ENCODE results near the gene CGB7.

The CGB7 gene

GRCh38 chr19:49057636-49058234 lies at the start of gene CGB7:
CGB7 (minus strand) TSS chr19:49057749; CDS start chr19:49055375, 2,374 bp downstream.
- peak; percentile 69 for DNase-seq

GRCh38 chr19:49106648-49107135 lies 49.1 kb upstream of the CGB7 start:
- DNase-seq: peak; percentile 75

GRCh38 chr19:49104229-49104864 lies 46.8 kb upstream of the CGB7 start:
- DNase-seq: no peak

- DNase-seq: no peak
Measured at GRCh38 chr19:49103331-49104085, 46.0 kb upstream of the CGB7 start.

GRCh38 chr19:49102303-49102702 lies 44.8 kb upstream of the CGB7 start:
- DNase-seq: no peak

GRCh38 chr19:49101160-49101559 lies 43.6 kb upstream of the CGB7 start:
- no peak for DNase-seq

GRCh38 chr19:49098795-49099194 lies 41.2 kb upstream of the CGB7 start:
- no peak for DNase-seq

- peak; percentile 73 for DNase-seq
Measured at GRCh38 chr19:49097453-49098288, 40.1 kb upstream of the CGB7 start.

- DNase-seq: no peak
Measured at GRCh38 chr19:49094505-49095482, 37.2 kb upstream of the CGB7 start.

GRCh38 chr19:49092686-49093085 lies 35.1 kb upstream of the CGB7 start:
- DNase-seq: no peak

GRCh38 chr19:49091391-49092038 lies 34.0 kb upstream of the CGB7 start:
- DNase-seq: no peak

- no peak for DNase-seq
Measured at GRCh38 chr19:49086296-49086695, 28.7 kb upstream of the CGB7 start.

GRCh38 chr19:49085868-49086232 lies 28.3 kb upstream of the CGB7 start:
- DNase-seq: no peak

- DNase-seq: peak; percentile 99
Measured at GRCh38 chr19:49085020-49085867, 27.7 kb upstream of the CGB7 start, which contains the start of gene SNRNP70. SNRNP70 (plus strand) TSS chr19:49085451; CDS start chr19:49086415, 964 bp downstream.

- no peak for DNase-seq
Measured at GRCh38 chr19:49084206-49085019, 26.9 kb upstream of the CGB7 start.

GRCh38 chr19:49081273-49081672 lies 23.7 kb upstream of the CGB7 start:
- DNase-seq: no peak

GRCh38 chr19:49080392-49080791 lies 22.8 kb upstream of the CGB7 start:
- DNase-seq: no peak

- DNase-seq: peak; percentile 41
Measured at GRCh38 chr19:49074869-49075268, 17.3 kb upstream of the CGB7 start.
